H1 (cell line): ENCODE measurements around the gene SUSD1. TPM values are rescaled to one million over a fixed set of nuclear protein-coding genes. Genes with fewer than 3 reads are reported as not detected.

Experiments used
- CTCF ChIA-PET: fragments of 300-600 bp; sonication (Branson Sonifier 250); formaldehyde crosslinking; loops from one replicate; lab custom pipeline; 2021; ENCODE audit not compliant: partially characterized antibody; lab: Charles Lee
- POLR2A ChIA-PET: fragments of 300-600 bp; sonication (Branson Sonifier 250); formaldehyde crosslinking; loops from one replicate; lab custom pipeline; 2021; ENCODE audit warnings: inconsistent platforms; ENCODE audit not compliant: partially characterized antibody; lab: Charles Lee
- DNase-seq, 2 experiments: peaks; one replicate each; pipeline versions ENCODE4 v3.0.0 to v3.0.0-alpha.2; 2010 to 2022; ENCODE audit warnings: low spot score in 2 of 2, low read depth in 1 of 2, mixed read lengths in 1 of 2
- FAIRE-seq: peaks from 2 replicates; lab custom pipeline; 2011; peaks lifted over from hg19 to GRCh38; lab: Jason Lieb, UNC
- H2AFZ ChIP-seq: 2 replicates; pipeline ENCODE4 v1.8.1; 2012; ENCODE audit warnings: low read length, inconsistent platforms
- H2AK5ac ChIP-seq: 2 replicates; pipeline ENCODE4 v1.6.1; 2013; ENCODE audit warnings: low read depth, low read length
- H2BK120ac ChIP-seq: replicated peaks from 2 replicates; pipeline ENCODE3; 2013; ENCODE audit warnings: low read depth, low read length, inconsistent platforms
- H2BK12ac ChIP-seq: 2 replicates; pipeline ENCODE4 v1.6.1; 2013; ENCODE audit warnings: low read depth, low read length
- H2BK15ac ChIP-seq: 2 replicates; pipeline ENCODE4 v1.6.1; 2013; ENCODE audit warnings: low read length
- H2BK20ac ChIP-seq: 2 replicates; pipeline ENCODE4 v1.6.1; 2013; ENCODE audit warnings: low read length
- H2BK5ac ChIP-seq: 2 replicates; pipeline ENCODE4 v1.6.1; 2013; ENCODE audit warnings: low read depth, low read length
- H3K14ac ChIP-seq: 2 replicates; pipeline ENCODE4 v1.6.1; 2013; ENCODE audit warnings: inconsistent platforms; ENCODE audit not compliant: insufficient read length
- H3K18ac ChIP-seq: 2 replicates; pipeline ENCODE4 v1.6.1; 2013; ENCODE audit warnings: low read length; ENCODE audit errors: extremely low read depth
- H3K23ac ChIP-seq: 2 replicates; pipeline ENCODE4 v1.6.1; 2013; ENCODE audit warnings: inconsistent platforms; ENCODE audit not compliant: insufficient read length
- H3K23me2 ChIP-seq: 2 replicates; pipeline ENCODE4 v1.6.1; 2013; ENCODE audit warnings: low read depth, low read length
- H3K27ac ChIP-seq: 2 replicates; pipeline ENCODE4 v1.6.1; 2011; ENCODE audit warnings: low read depth, low read length, inconsistent platforms
- H3K27me3 ChIP-seq, 4 experiments: replicated peaks in 1 of 4; 1 replicate in 1 of 4; 2 replicates in 3 of 4; pipeline versions ENCODE4 v1.6.1 to v1.8.1; 2011 to 2013; ENCODE audit warnings: low read length in 3 of 4, mild to moderate bottlenecking in 3 of 4, inconsistent platforms in 2 of 4, mixed read lengths in 2 of 4, moderate library complexity in 1 of 4; ENCODE audit not compliant: control insufficient read depth in 3 of 4, insufficient read depth in 3 of 4; ENCODE audit errors: extremely low read depth in 1 of 4
- H3K36me3 ChIP-seq, 4 experiments: 2 replicates each; pipeline versions ENCODE4 v1.6.1 to v1.8.1; 2011 to 2013; ENCODE audit warnings: mild to moderate bottlenecking in 4 of 4, low read length in 3 of 4, moderate library complexity in 2 of 4, control low read depth in 1 of 4, inconsistent platforms in 1 of 4; ENCODE audit not compliant: insufficient read depth in 4 of 4, control insufficient read depth in 2 of 4
- H3K4ac ChIP-seq: replicated peaks from 2 replicates; pipeline ENCODE3; 2013; ENCODE audit warnings: low read length, low read depth, mixed read lengths, inconsistent platforms; ENCODE audit not compliant: insufficient read length
- H3K4me1 ChIP-seq, 4 experiments: replicated peaks in 1 of 4; 1 replicate in 1 of 4; 2 replicates in 3 of 4; pipeline versions ENCODE4 v1.6.1 to v1.8.1; 2011 to 2013; ENCODE audit warnings: low read length in 3 of 4, inconsistent platforms in 2 of 4, mixed read lengths in 1 of 4; ENCODE audit not compliant: insufficient read depth in 4 of 4, control insufficient read depth in 3 of 4
- H3K4me2 ChIP-seq, 2 experiments: 2 replicates each; pipeline versions ENCODE4 v1.6.1 to v1.8.1; 2011 to 2013; ENCODE audit warnings: low read depth in 2 of 2, low read length in 2 of 2, control low read depth in 1 of 2, inconsistent platforms in 1 of 2, mild to moderate bottlenecking in 1 of 2; ENCODE audit not compliant: insufficient read depth in 1 of 2
- H3K4me3 ChIP-seq, 4 experiments: fragments of 200-600, 300-600 bp in 1 of 4; sonication (generic), shearing (Covaris generic), sonication (Bioruptor Twin) in 1 of 4; 2 replicates each; pipeline versions ENCODE4 v1.5.1 to v1.8.1; 2011 to 2016; ENCODE audit warnings: low read length in 4 of 4, low read depth in 3 of 4, control low read depth in 2 of 4, inconsistent platforms in 2 of 4, mild to moderate bottlenecking in 2 of 4, mixed read lengths in 1 of 4, moderate library complexity in 1 of 4; ENCODE audit not compliant: insufficient read depth in 2 of 4; ENCODE audit errors: extremely low read depth in 1 of 4
- H3K56ac ChIP-seq: replicated peaks from 2 replicates; pipeline ENCODE3; 2013; ENCODE audit warnings: low read depth, mild to moderate bottlenecking, mixed read lengths, low read length, inconsistent platforms; ENCODE audit not compliant: insufficient read length
- H3K79me1 ChIP-seq: 2 replicates; pipeline ENCODE4 v1.6.1; 2013; ENCODE audit warnings: low read depth, low read length, control low read depth
- H3K79me2 ChIP-seq, 2 experiments: 2 replicates each; pipeline versions ENCODE4 v1.6.1 to v1.8.1; 2012 to 2013; ENCODE audit warnings: low read length in 2 of 2, mild to moderate bottlenecking in 2 of 2, inconsistent platforms in 1 of 2; ENCODE audit not compliant: insufficient read depth in 2 of 2, control insufficient read depth in 1 of 2
- H3K9ac ChIP-seq, 4 experiments: replicated peaks in 1 of 4; 1 replicate in 1 of 4; 2 replicates in 3 of 4; pipeline versions ENCODE4 v1.6.1 to v1.8.1; 2011 to 2013; ENCODE audit warnings: low read depth in 3 of 4, low read length in 3 of 4, control low read depth in 2 of 4, mild to moderate bottlenecking in 2 of 4, moderate library complexity in 2 of 4, inconsistent platforms in 1 of 4; ENCODE audit errors: extremely low read depth in 1 of 4
- H3K9me3 ChIP-seq, 2 experiments: 2 replicates each; pipeline versions ENCODE4 v1.6.1 to v1.8.1; 2012 to 2013; ENCODE audit warnings: mild to moderate bottlenecking in 2 of 2, moderate library complexity in 2 of 2, control low read depth in 1 of 2, inconsistent platforms in 1 of 2, low read depth in 1 of 2, low read length in 1 of 2, mixed read lengths in 1 of 2; ENCODE audit not compliant: insufficient read depth in 2 of 2
- H4K20me1 ChIP-seq, 2 experiments: replicated peaks in 1 of 2; 2 replicates each; pipeline versions ENCODE3 to v1.8.1; 2011 to 2013; ENCODE audit warnings: inconsistent platforms in 2 of 2, low read length in 2 of 2, mild to moderate bottlenecking in 1 of 2; ENCODE audit not compliant: insufficient read depth in 2 of 2, control insufficient read depth in 1 of 2
- H4K5ac ChIP-seq: 2 replicates; pipeline ENCODE4 v1.6.1; 2013; ENCODE audit warnings: low read length, low read depth, mixed read lengths, inconsistent platforms; ENCODE audit not compliant: insufficient read length
- H4K8ac ChIP-seq: 2 replicates; pipeline ENCODE4 v1.8.0; 2013; ENCODE audit warnings: mild to moderate bottlenecking, moderate library complexity, low read length, inconsistent platforms; ENCODE audit not compliant: insufficient read depth; ENCODE audit errors: extremely low read depth
- H4K91ac ChIP-seq: replicated peaks from 2 replicates; pipeline ENCODE3; 2013; ENCODE audit warnings: low read length, mixed read lengths, inconsistent platforms; ENCODE audit not compliant: insufficient read length
- BRCA1 ChIP-seq: IDR thresholded peaks from 2 replicates; pipeline ENCODE4 v1.6.1; 2012; ENCODE audit warnings: low read depth, low read length, improper control_type of control experiment
- CBX8 ChIP-seq: fragments of 300-800, 300-1000 bp; sonication (generic); IDR thresholded peaks from 2 replicates; pipeline ENCODE4 v1.7.1; 2016; ENCODE audit warnings: low read depth, low read length, borderline replicate concordance
- CEBPB ChIP-seq: IDR thresholded peaks from 2 replicates; pipeline ENCODE4 v1.6.1; 2012; ENCODE audit warnings: low read depth, low read length
- GABPA ChIP-seq: IDR thresholded peaks from 2 replicates; pipeline ENCODE4 v1.6.1; 2011; ENCODE audit warnings: mild to moderate bottlenecking, low read length, moderate library complexity, borderline replicate concordance; ENCODE audit not compliant: insufficient read depth
- GTF2F1 ChIP-seq: IDR thresholded peaks from 2 replicates; pipeline ENCODE4 v1.6.1; 2012; ENCODE audit warnings: low read depth, low read length, improper control_type of control experiment, borderline replicate concordance
- KDM5A ChIP-seq: fragments of 200-600 bp; IDR thresholded peaks from 2 replicates; pipeline ENCODE4 v1.7.1; 2012; ENCODE audit warnings: mild to moderate bottlenecking, low read length, inconsistent platforms, mixed read lengths
- NANOG ChIP-seq: IDR thresholded peaks from 2 replicates; pipeline ENCODE4 v1.6.1; 2011; ENCODE audit warnings: low read length, low read depth, mild to moderate bottlenecking, inconsistent platforms; ENCODE audit not compliant: insufficient read depth, poor library complexity, severe bottlenecking
- POLR2AphosphoS5 ChIP-seq: IDR thresholded peaks from 2 replicates; pipeline ENCODE4 v1.6.1; 2011; ENCODE audit warnings: low read depth, low read length
- RFX5 ChIP-seq: IDR thresholded peaks from 2 replicates; pipeline ENCODE4 v1.6.1; 2011; ENCODE audit warnings: low read depth, low read length, improper control_type of control experiment, borderline replicate concordance
- RXRA ChIP-seq: IDR thresholded peaks from 2 replicates; pipeline ENCODE4 v1.6.1; 2011; ENCODE audit warnings: low read depth, mild to moderate bottlenecking, low read length, moderate library complexity; ENCODE audit not compliant: insufficient read depth
- SUZ12 ChIP-seq: fragments of 200-600 bp; sonication (generic); IDR thresholded peaks from 2 replicates; pipeline ENCODE4 v1.6.1; 2012; ENCODE audit warnings: mild to moderate bottlenecking, inconsistent platforms, low read length, moderate library complexity, mixed read lengths
- TCF12 ChIP-seq: IDR thresholded peaks from 2 replicates; pipeline ENCODE4 v1.6.1; 2011; ENCODE audit warnings: low read depth, mild to moderate bottlenecking, low read length
- TEAD4 ChIP-seq: IDR thresholded peaks from 2 replicates; pipeline ENCODE4 v1.6.1; 2012; ENCODE audit warnings: low read depth, low read length, inconsistent platforms, mixed read lengths
- polyA plus RNA-seq, 7 experiments: library from polyadenylated mRNA; depleted of rRNA in 3 of 7; stranded (reverse) in 5 of 7; unstranded in 2 of 7; fragments of >200 nt in 5 of 7; fragments of 200-250 nt in 2 of 7; gene quantifications; 1 replicate in 5 of 7; 2 replicates in 1 of 7; 4 replicates in 1 of 7; pipeline versions ENCODE4 v1.2.1 to v1.2.3, GENCODE V29; 2011 to 2013; ENCODE audit warnings: missing spikeins in 2 of 7, mixed read lengths in 2 of 7
- total RNA-seq: library from RNA; stranded (reverse); fragmentation: NEBNext Ultra II Directional; extraction: Animal tissue kit (Norgen Biotek cat#: 25700); gene quantifications from 2 replicates; pipeline ENCODE4 v1.2.1, GENCODE V29; 2021

Gene SUSD1
- total and polyA plus RNA-seq, 2 of the 8 experiments (the other 6 are each of a cell fraction or from before 2014, with no cell fraction given) = 2.8 to 7.2 TPM

GRCh38 chr9:112046181-112046580 is 128.9 kb downstream of the SUSD1 start:
- peaks cover 5 to 11% (median 9%) of the 10 kb centered on the region in 4 experiments for H3K4me1 ChIP-seq
- H4K5ac ChIP-seq = no peak overlapping the region
- H3K4me2 ChIP-seq = no peak overlapping the region
- H3K27me3 ChIP-seq = no peaks in the 10 kb centered on the region
- H3K9me3 ChIP-seq = no peaks in the 10 kb centered on the region
- H3K36me3 ChIP-seq = no peaks in the 10 kb centered on the region
- H2BK5ac ChIP-seq = no peak overlapping the region
- TF ChIP-seq NANOG (no peak), GTF2F1 (no peak), RXRA (no peak), KDM5A (no peak), BRCA1 (no peak), CEBPB (no peak), TEAD4 (no peak), CBX8 (no peak), POLR2AphosphoS5 (no peak), RFX5 (no peak), SUZ12 (no peak), GABPA (no peak), TCF12 (no peak)
- no peaks in the 10 kb centered on the region for H3K23me2 ChIP-seq
- H3K56ac ChIP-seq = no peak overlapping the region
- no peak overlapping the region for H4K91ac ChIP-seq
- no peak overlapping the region for H2BK15ac ChIP-seq
- H3K27ac ChIP-seq = no peak overlapping the region
- DNase-seq = no peak
- no peak overlapping the region for H3K4me3 ChIP-seq
- no peak overlapping the region for H3K18ac ChIP-seq
- H2BK120ac ChIP-seq = no peak overlapping the region
- H2AK5ac ChIP-seq = no peak overlapping the region
- no peak overlapping the region for H2BK12ac ChIP-seq
- H3K23ac ChIP-seq = no peak overlapping the region
- H3K79me2 ChIP-seq = no peaks in the 10 kb centered on the region
- POLR2A ChIA-PET = no interaction called here
- no peak for FAIRE-seq
- no peak overlapping the region for H2BK20ac ChIP-seq
- no peaks in the 10 kb centered on the region for H4K20me1 ChIP-seq
- no peaks in the 10 kb centered on the region for H3K79me1 ChIP-seq
- H3K9ac ChIP-seq = no peak overlapping the region
- H3K14ac ChIP-seq = no peak overlapping the region
- no peak overlapping the region for H3K4ac ChIP-seq
- no peak overlapping the region for H2AFZ ChIP-seq
- CTCF ChIA-PET = interaction anchor here (1.6 to 1.9 kb wide), 2 partner anchors 18 to 26 kb away, joined by 4 to 7 read pairs; no protein-coding TSS in a partner anchor
- H4K8ac ChIP-seq = no peak overlapping the region
